ENCODE results near the gene RNF182.
"Not testable (repeated sequence)": the region's sequence is repeated elsewhere in the genome, so short reads cannot be mapped to it uniquely, and the experiment has no call there.

Gene RNF182

DNA sequence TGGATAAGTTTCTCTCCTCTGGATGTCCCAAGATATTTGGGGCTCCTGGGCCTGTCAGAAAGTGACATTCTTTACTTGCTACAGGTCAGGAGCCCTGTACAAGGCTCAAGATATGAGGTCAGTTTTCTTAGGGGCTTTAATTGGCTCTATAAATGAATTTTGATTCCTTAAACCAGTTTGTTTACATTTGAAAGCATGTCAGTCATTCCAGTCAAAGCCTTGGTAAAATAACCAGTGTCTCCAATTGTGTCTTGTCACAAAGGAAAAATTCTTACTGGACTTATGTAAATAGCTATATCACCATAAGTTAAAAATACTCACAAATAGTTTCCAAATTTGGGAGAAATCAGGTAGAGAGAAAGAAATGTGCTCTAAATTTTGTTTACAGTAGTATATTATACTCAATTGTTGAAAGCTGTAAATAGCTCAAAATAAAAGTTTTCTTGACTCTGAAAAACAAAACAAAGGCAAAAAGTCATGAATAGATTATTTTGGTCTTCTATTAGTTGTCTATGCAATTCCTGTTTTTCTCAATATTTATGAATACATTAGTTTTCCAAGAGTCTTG, 22.9 kb downstream of the RNF182 start:
- Histone ChIP-seq H3K4me1 (ENCODE audit: control insufficient read depth in 5 of 5, insufficient read depth in 5 of 5, low read length in 5 of 5) (no peaks in the 10 kb centered on the region), H3K4me3 (ENCODE audit: low read depth in 1 of 5, low read length in 5 of 5) (no peak overlapping the region), H3K36me3 (ENCODE audit: control insufficient read depth in 5 of 5, insufficient read depth in 5 of 5, low read length in 5 of 5) (no peaks in the 10 kb centered on the region), H3K9ac (ENCODE audit: low read length in 5 of 5) (no peak overlapping the region), H3K27me3 (ENCODE audit: control insufficient read depth in 5 of 5, insufficient read depth in 4 of 5, low read length in 5 of 5) (no peaks in the 10 kb centered on the region), H3K9me3 (ENCODE audit: control insufficient read depth in 5 of 5, low read length in 5 of 5) (peaks cover 0 to 7% (median 0%) of the 10 kb centered on the region in 5 donors), H3K27ac (ENCODE audit: low read depth, low read length) (no peak overlapping the region)

DNA sequence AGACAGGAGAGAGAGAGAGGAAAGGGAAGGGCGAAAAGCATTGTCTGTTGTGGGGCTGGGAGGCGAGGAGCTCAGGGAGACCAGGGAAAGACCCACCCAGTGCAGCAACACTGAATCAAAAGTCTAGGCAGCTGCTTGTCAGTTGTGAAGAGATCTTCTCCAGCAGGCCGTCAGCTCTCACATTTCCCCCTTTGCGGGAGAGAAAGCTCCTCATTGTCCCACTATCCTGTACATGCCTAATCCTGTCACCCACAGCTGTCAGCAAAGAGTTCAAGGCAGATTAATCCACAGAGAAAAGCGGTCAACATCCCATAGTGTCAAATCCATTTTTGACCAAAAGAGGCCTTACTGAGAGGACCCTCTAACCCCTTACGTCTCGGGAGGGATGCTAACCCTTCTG, 27.3 kb downstream of the RNF182 start:
- H3K4me3 ChIP-seq (ENCODE audit: low read depth in 1 of 5, low read length in 5 of 5) = no peak overlapping the region
- H3K9ac ChIP-seq (ENCODE audit: low read length in 5 of 5) = no peak overlapping the region
- no peaks in the 10 kb centered on the region for H3K36me3 ChIP-seq (ENCODE audit: control insufficient read depth in 5 of 5, insufficient read depth in 5 of 5, low read length in 5 of 5)
- no peak overlapping the region for H3K27ac ChIP-seq (ENCODE audit: low read depth, low read length)
- no peaks in the 10 kb centered on the region for H3K4me1 ChIP-seq (ENCODE audit: control insufficient read depth in 5 of 5, insufficient read depth in 5 of 5, low read length in 5 of 5)
- no peaks in the 10 kb centered on the region for H3K27me3 ChIP-seq (ENCODE audit: control insufficient read depth in 5 of 5, insufficient read depth in 4 of 5, low read length in 5 of 5)
- peaks cover 0 to 7% (median 0%) of the 10 kb centered on the region in 5 donors for H3K9me3 ChIP-seq (ENCODE audit: control insufficient read depth in 5 of 5, low read length in 5 of 5)

DNA sequence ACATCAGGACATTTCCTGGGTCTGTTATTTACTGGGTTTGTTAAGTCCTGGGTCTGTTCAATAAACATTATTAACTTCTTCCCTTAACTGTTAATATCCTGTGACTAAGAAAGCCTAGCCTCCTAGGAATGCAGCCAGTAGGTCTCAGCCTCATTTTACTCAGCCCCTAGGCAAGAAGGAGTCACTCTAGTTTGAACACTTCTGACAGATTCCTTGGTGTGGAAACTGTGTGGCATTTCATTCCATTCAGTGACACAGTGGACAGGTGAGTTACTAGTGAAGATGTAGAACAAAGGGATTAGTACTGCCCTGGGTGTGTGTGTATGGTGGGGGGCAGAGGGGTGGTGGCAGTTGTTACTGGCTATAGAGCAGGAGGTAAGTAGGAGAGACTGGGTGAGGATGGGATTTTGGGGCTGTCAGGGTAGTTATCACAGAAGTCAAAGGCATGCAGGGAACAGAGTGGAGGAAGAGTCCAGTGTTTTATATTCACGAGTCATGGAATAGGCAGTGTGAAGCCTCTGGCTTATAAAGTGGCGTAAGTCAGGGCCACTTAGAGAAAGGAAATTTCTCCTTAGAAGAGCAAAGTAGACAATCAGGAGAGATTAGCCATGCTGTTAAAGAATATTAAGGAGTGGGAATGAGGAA, 28.4 kb downstream of the RNF182 start:
- peaks cover 0 to 4% (median 0%) of the 10 kb centered on the region in 5 donors for H3K9me3 ChIP-seq (ENCODE audit: control insufficient read depth in 5 of 5, low read length in 5 of 5)
- H3K36me3 ChIP-seq (ENCODE audit: control insufficient read depth in 5 of 5, insufficient read depth in 5 of 5, low read length in 5 of 5) = no peaks in the 10 kb centered on the region
- H3K27me3 ChIP-seq (ENCODE audit: control insufficient read depth in 5 of 5, insufficient read depth in 4 of 5, low read length in 5 of 5) = no peaks in the 10 kb centered on the region
- H3K4me3 ChIP-seq (ENCODE audit: low read depth in 1 of 5, low read length in 5 of 5) = no peak overlapping the region
- H3K4me1 ChIP-seq (ENCODE audit: control insufficient read depth in 5 of 5, insufficient read depth in 5 of 5, low read length in 5 of 5) = no peaks in the 10 kb centered on the region
- H3K27ac ChIP-seq (ENCODE audit: low read depth, low read length) = no peak overlapping the region
- no peak overlapping the region for H3K9ac ChIP-seq (ENCODE audit: low read length in 5 of 5)

DNA sequence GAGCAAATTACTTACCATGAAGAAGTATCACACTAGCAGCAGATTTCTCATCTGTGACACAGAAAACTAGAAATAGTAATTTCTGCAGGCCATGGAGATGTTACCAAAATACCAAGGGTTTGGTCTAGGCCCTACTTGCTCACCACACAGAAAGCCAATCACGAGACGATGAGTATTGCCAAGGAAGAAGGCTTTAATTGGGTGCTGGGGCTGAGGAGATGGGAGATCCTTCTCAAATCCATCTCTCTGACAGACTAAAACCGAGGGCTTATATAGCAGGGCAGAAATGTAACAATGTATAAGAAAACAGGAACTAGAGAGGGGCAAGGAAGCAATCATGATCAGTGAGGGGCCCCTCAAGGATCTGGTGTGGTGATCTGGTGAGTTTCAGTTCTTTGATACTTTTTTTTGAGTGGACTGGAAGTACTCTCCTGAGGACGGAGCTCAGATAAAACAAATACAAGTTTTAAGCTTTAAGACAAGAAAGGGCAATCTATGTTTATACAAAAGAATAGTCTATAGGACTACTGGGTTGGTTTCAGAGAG, 40.9 kb downstream of the RNF182 start:
- H3K9me3 ChIP-seq (ENCODE audit: control insufficient read depth in 5 of 5, low read length in 5 of 5) = peaks cover 0 to 4% (median under 1%) of the 10 kb centered on the region in 5 donors
- H3K4me1 ChIP-seq (ENCODE audit: control insufficient read depth in 5 of 5, insufficient read depth in 5 of 5, low read length in 5 of 5) = no peaks in the 10 kb centered on the region
- H3K27me3 ChIP-seq (ENCODE audit: control insufficient read depth in 5 of 5, insufficient read depth in 4 of 5, low read length in 5 of 5) = no peaks in the 10 kb centered on the region
- no peaks in the 10 kb centered on the region for H3K36me3 ChIP-seq (ENCODE audit: control insufficient read depth in 5 of 5, insufficient read depth in 5 of 5, low read length in 5 of 5)
- H3K9ac ChIP-seq (ENCODE audit: low read length in 5 of 5) = no peak overlapping the region
- H3K27ac ChIP-seq (ENCODE audit: low read depth, low read length) = no peak overlapping the region
- no peak overlapping the region for H3K4me3 ChIP-seq (ENCODE audit: low read depth in 1 of 5, low read length in 5 of 5)

DNA sequence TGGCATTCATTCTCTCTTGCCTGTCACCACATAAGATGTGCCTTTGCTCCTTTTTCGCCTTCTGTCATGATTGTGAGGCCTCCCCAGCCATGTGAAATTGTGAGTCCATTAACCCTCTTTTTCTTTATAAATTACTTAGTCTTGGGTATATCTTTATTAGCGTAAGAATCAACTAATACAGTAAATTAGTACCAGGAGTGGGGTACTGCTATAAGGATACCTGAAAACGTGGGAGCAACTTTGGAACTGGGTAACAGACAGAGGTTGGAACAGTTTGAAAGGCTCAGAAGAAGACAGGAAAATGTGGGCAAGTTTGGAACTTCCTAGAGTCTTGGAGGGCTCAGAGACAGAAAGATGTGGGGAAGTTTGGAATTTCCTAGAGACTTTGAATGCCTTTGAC, 46.6 kb downstream of the RNF182 start:
- no peaks in the 10 kb centered on the region for H3K4me1 ChIP-seq (ENCODE audit: control insufficient read depth in 5 of 5, insufficient read depth in 5 of 5, low read length in 5 of 5)
- peaks cover 0 to 16% (median 11%) of the 10 kb centered on the region in 5 donors for H3K9me3 ChIP-seq (ENCODE audit: control insufficient read depth in 5 of 5, low read length in 5 of 5)
- H3K36me3 ChIP-seq (ENCODE audit: control insufficient read depth in 5 of 5, insufficient read depth in 5 of 5, low read length in 5 of 5) = no peaks in the 10 kb centered on the region
- no peak overlapping the region for H3K4me3 ChIP-seq (ENCODE audit: low read depth in 1 of 5, low read length in 5 of 5)
- H3K9ac ChIP-seq (ENCODE audit: low read length in 5 of 5) = no peak overlapping the region
- H3K27ac ChIP-seq (ENCODE audit: low read depth, low read length) = no peak overlapping the region
- H3K27me3 ChIP-seq (ENCODE audit: control insufficient read depth in 5 of 5, insufficient read depth in 4 of 5, low read length in 5 of 5) = no peaks in the 10 kb centered on the region

DNA sequence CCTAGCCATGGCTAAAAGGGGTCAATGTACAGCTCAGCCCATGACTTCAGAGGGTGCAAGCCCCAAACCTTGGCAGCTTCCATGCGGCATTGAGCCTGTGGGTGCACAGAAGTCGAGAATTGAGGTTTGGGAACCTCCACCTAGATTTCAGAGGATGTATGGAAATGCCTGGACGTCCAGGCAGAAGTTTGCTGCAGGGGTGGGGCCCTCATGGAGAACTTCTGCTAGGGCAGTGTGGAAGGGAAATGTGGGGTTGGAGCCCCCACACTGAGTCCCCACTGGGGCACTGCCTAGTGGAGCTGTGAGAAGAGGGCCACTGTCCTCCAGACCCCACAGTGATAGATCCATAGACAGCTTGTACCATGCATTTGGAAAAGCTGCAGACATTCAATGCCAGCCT, 47.9 kb downstream of the RNF182 start:
- not testable (repeated sequence) for H3K4me3 ChIP-seq (ENCODE audit: low read depth in 1 of 5, low read length in 5 of 5); H3K9ac ChIP-seq (ENCODE audit: low read length in 5 of 5); H3K27me3 ChIP-seq (ENCODE audit: control insufficient read depth in 5 of 5, insufficient read depth in 4 of 5, low read length in 5 of 5); H3K4me1 ChIP-seq (ENCODE audit: control insufficient read depth in 5 of 5, insufficient read depth in 5 of 5, low read length in 5 of 5); H3K36me3 ChIP-seq (ENCODE audit: control insufficient read depth in 5 of 5, insufficient read depth in 5 of 5, low read length in 5 of 5); H3K27ac ChIP-seq (ENCODE audit: low read depth, low read length)
- H3K9me3 ChIP-seq (ENCODE audit: control insufficient read depth in 5 of 5, low read length in 5 of 5) = peaks cover 0 to 16% (median 11%) of the 10 kb centered on the region in 5 donors

DNA sequence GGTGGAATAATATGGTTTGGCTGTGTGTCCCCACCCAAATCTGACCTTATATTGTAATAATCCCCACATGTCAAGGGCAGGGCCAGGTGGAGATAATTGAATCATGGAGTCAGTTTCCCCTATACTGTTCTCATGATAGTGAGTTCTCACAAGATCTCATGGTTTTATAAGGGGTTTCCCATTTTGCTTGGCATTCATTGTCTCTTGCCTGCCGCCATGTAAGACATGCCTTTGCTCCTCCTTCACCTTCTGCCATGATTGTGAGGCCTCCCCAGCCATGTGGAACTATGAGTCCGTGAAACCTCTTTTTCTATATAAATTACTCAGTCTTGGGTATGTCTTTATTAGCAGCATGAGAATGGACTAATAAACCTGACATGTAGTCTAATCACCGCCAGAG, 48.7 kb downstream of the RNF182 start:
- not testable (repeated sequence) for H3K27ac ChIP-seq (ENCODE audit: low read depth, low read length); H3K27me3 ChIP-seq (ENCODE audit: control insufficient read depth in 5 of 5, insufficient read depth in 4 of 5, low read length in 5 of 5); H3K9ac ChIP-seq (ENCODE audit: low read length in 5 of 5); H3K4me3 ChIP-seq (ENCODE audit: low read depth in 1 of 5, low read length in 5 of 5); H3K36me3 ChIP-seq (ENCODE audit: control insufficient read depth in 5 of 5, insufficient read depth in 5 of 5, low read length in 5 of 5); H3K4me1 ChIP-seq (ENCODE audit: control insufficient read depth in 5 of 5, insufficient read depth in 5 of 5, low read length in 5 of 5)
- H3K9me3 ChIP-seq (ENCODE audit: control insufficient read depth in 5 of 5, low read length in 5 of 5) = peaks cover 0 to 16% (median 11%) of the 10 kb centered on the region in 5 donors

DNA sequence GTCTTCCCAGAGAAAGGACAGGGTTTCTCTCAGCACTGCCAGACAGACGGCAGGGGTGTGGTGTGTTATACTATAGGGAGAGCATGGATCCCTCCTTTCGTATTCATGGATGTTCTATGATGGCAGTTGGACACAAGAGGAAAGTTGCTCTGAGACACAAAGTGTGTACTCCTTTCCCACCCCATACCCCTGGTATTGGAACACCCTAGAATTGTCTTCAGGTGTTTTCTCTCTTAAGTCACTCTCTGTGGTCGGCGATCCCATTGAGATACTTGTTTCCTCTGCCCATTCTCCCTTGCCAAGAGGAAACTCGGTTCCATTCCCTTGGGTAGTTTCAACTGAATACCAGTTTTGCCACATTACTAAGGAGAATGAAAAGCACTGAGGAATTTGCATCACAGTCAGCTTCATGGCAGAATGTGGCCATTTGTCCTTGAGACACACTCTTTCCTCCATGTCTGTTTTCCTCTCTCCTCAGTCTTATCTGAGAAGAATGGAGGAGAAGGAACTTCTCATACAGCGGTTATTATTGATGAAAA, 53.4 kb downstream of the RNF182 start:
- H3K4me1 ChIP-seq (ENCODE audit: control insufficient read depth in 5 of 5, insufficient read depth in 5 of 5, low read length in 5 of 5) = no peaks in the 10 kb centered on the region
- H3K9me3 ChIP-seq (ENCODE audit: control insufficient read depth in 5 of 5, low read length in 5 of 5) = no peaks in the 10 kb centered on the region
- H3K9ac ChIP-seq (ENCODE audit: low read length in 5 of 5) = no peak overlapping the region
- H3K36me3 ChIP-seq (ENCODE audit: control insufficient read depth in 5 of 5, insufficient read depth in 5 of 5, low read length in 5 of 5) = no peaks in the 10 kb centered on the region
- no peaks in the 10 kb centered on the region for H3K27me3 ChIP-seq (ENCODE audit: control insufficient read depth in 5 of 5, insufficient read depth in 4 of 5, low read length in 5 of 5)
- no peak overlapping the region for H3K4me3 ChIP-seq (ENCODE audit: low read depth in 1 of 5, low read length in 5 of 5)
- no peak overlapping the region for H3K27ac ChIP-seq (ENCODE audit: low read depth, low read length)

DNA sequence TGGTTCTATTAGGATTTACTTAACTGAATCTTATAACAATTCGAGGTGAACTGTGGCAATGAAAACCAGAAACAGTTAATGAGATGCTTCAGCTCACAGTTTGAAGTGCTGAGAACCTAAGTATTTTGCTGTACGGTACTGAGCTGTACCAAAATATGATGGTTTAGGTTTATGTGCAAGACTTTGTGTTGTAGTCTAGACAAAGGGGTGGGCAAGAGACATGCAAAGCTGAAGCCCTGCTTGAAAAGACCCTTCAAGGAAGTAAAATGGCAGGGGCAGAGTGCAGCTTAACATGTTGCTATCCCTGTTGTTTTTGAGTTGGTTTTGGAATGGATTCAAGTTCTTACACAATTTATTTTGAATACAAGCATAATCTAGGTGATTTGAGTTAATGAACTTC, 54.0 kb downstream of the RNF182 start:
- H3K9ac ChIP-seq (ENCODE audit: low read length in 5 of 5) = no peak overlapping the region
- H3K36me3 ChIP-seq (ENCODE audit: control insufficient read depth in 5 of 5, insufficient read depth in 5 of 5, low read length in 5 of 5) = no peaks in the 10 kb centered on the region
- no peak overlapping the region for H3K27ac ChIP-seq (ENCODE audit: low read depth, low read length)
- H3K4me3 ChIP-seq (ENCODE audit: low read depth in 1 of 5, low read length in 5 of 5) = no peak overlapping the region
- H3K9me3 ChIP-seq (ENCODE audit: control insufficient read depth in 5 of 5, low read length in 5 of 5) = no peaks in the 10 kb centered on the region
- no peaks in the 10 kb centered on the region for H3K4me1 ChIP-seq (ENCODE audit: control insufficient read depth in 5 of 5, insufficient read depth in 5 of 5, low read length in 5 of 5)
- no peaks in the 10 kb centered on the region for H3K27me3 ChIP-seq (ENCODE audit: control insufficient read depth in 5 of 5, insufficient read depth in 4 of 5, low read length in 5 of 5)

DNA sequence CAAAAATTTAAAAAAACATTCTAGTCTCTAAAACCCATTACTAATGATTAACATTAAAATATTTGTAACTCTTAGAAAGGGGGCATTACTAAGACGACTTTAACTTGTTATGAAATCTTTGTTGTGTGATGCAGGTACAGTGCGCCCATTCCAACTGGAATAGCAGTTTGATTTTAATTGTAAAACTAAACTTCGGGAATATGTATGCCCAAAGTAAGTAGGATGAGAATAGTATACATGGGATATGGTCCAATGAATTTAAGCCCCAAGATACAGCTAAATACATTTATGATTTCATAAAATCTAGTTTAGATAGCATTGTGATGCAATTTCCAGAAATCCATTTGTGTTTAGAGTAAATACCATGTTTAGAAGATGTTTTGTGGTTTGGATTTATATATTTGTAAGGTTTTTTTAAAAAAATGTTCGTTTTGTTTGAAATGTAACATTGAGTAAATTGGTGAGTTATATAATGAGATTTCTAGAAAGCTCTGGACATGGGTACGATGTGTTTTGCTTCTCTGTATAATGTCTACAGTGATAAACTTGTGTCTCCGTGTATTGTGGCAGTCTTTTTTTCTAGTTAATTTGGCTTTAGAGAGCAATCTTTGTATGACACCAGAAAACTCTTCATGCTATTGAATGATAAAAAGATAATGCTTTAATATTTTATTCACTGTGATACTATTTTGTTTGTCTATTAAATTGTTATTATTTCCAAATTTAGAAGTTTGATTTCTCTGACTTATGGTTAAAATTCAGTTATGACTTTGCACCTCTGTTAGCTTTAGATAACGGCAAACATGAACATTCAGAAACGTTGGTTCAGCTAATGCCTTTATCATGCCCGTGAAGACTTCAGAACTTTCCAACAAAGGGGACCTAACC, 54.8 kb downstream of the RNF182 start:
- Histone ChIP-seq H3K36me3 (ENCODE audit: control insufficient read depth in 5 of 5, insufficient read depth in 5 of 5, low read length in 5 of 5) (no peaks in the 10 kb centered on the region), H3K27me3 (ENCODE audit: control insufficient read depth in 5 of 5, insufficient read depth in 4 of 5, low read length in 5 of 5) (no peaks in the 10 kb centered on the region), H3K9ac (ENCODE audit: low read length in 5 of 5) (no peak overlapping the region), H3K4me1 (ENCODE audit: control insufficient read depth in 5 of 5, insufficient read depth in 5 of 5, low read length in 5 of 5) (no peaks in the 10 kb centered on the region), H3K9me3 (ENCODE audit: control insufficient read depth in 5 of 5, low read length in 5 of 5) (no peaks in the 10 kb centered on the region), H3K4me3 (ENCODE audit: low read depth in 1 of 5, low read length in 5 of 5) (no peak overlapping the region), H3K27ac (ENCODE audit: low read depth, low read length) (no peak overlapping the region)

Data from subcutaneous abdominal adipose tissue (tissue), 5 donors.